ENCODE data around the gene SEPTIN6.

DNA sequence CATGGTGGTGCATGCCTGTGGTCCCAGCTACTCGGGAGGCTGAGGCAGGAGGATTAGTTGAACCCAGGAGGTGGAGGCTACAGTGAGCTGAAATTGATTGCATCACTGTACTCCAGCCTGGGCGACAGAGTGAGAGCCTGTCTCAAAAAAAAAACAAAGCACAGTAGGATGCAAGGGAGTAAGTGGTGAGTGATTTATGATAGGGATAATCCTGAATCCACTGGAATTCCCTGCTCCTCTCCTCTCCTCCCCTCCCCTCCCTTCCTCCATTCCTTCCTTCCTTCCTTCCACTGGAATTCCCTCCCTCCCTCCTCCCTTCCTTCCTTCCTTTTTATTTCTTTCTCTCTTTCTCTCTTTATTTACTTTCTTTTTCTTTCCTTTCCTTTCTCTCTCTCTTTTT, 45.9 kb downstream of the SEPTIN6 start:
- no peak for TF ChIP-seq ZNF416 (tag by site-specific recombination; IDR thresholded peaks at IDR 0.05)
- TF ChIP-seq, protein P1, sequence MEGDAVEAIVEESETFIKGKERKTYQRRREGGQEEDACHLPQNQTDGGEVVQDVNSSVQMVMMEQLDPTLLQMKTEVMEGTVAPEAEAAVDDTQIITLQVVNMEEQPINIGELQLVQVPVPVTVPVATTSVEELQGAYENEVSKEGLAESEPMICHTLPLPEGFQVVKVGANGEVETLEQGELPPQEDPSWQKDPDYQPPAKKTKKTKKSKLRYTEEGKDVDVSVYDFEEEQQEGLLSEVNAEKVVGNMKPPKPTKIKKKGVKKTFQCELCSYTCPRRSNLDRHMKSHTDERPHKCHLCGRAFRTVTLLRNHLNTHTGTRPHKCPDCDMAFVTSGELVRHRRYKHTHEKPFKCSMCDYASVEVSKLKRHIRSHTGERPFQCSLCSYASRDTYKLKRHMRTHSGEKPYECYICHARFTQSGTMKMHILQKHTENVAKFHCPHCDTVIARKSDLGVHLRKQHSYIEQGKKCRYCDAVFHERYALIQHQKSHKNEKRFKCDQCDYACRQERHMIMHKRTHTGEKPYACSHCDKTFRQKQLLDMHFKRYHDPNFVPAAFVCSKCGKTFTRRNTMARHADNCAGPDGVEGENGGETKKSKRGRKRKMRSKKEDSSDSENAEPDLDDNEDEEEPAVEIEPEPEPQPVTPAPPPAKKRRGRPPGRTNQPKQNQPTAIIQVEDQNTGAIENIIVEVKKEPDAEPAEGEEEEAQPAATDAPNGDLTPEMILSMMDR (tag by site-specific recombination; IDR thresholded peaks at IDR 0.05) = no peak
- no peak for TF ChIP-seq ZNF175 (tag by site-specific recombination; IDR thresholded peaks at IDR 0.05)
- no peak for TF ChIP-seq ZNF398 (tag by site-specific recombination; IDR thresholded peaks at IDR 0.05)
- TF ChIP-seq ZNF654 (tag by site-specific recombination; IDR thresholded peaks at IDR 0.05; ENCODE audit: low read depth) = no peak
- no peak for TF ChIP-seq ZNF16 (tag by site-specific recombination; IDR thresholded peaks at IDR 0.05; ENCODE audit: low read depth)
- no peak for TF ChIP-seq TRIM28 (IDR thresholded peaks at IDR 0.05; ENCODE audit: borderline replicate concordance, low read length)
- no peak for TF ChIP-seq TCF7L2 (IDR thresholded peaks at IDR 0.05; ENCODE audit: borderline replicate concordance, low read depth, low read length)

Data from HEK293 (cell line).